ENCODE measurements around the gene RBMS2. TPM values are rescaled to one million over a fixed set of nuclear protein-coding genes. Genes with fewer than 3 reads are reported as not detected.
"Not testable (repeated sequence)": the region's sequence is repeated elsewhere in the genome, so short reads cannot be mapped to it uniquely, and the experiment has no call there.

The RBMS2 gene
- total and polyA plus RNA-seq, 10 of the 15 experiments (the other 5 are each of a cell fraction or from before 2014, with no cell fraction given): 0.56 to 7.1 (median 2.4) TPM

DNA sequence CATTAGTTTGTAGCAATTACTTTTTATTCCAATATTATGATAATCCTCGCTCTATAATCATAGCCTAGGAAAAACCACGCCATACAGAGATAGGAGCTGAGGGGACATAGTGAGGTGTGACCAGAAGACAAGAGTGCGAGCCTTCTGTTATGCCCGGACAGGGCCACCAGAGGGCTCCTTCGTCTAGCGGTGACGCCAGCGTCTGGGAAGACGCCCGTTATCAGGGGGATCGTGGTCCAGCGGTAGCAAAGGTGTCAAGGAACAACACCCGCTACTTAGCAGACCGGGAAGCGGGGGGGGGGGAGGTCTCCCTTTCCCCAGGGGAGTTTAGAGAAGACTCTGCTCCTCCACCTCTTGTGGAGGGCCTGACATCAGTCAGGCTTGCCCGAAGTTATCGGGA is 24.9 kb upstream of the RBMS2 start:
- ChIA-PET CTCF (interaction anchor here (1.2 to 1.6 kb wide), 4 partner anchors 12 to 76 kb away, joined by 3 to 5 read pairs (median 3); no protein-coding TSS in a partner anchor), RAD21 (ENCODE audit: unreplicated experiment) (interaction anchor here (1.2 kb wide), 2 partner anchors 140 to 305 kb away, joined by 3 to 4 read pairs; no protein-coding TSS in a partner anchor), SMC1A (ENCODE audit: uncharacterized antibody, unreplicated experiment) (interaction anchor here (1.0 to 1.2 kb wide), 3 partner anchors 23 to 758 kb away, joined by 3 to 4 read pairs (median 3); partner anchors contain the start of gene ZC3H10)
- intact Hi-C loops (cut with micrococcal nuclease; ENCODE audit: unreplicated experiment); H4K20me1 ChIP-seq (ENCODE audit: control insufficient read depth, insufficient read depth); BruUV-seq (replicated peaks); H3K4me1 ChIP-seq (ENCODE audit: control insufficient read depth, insufficient read depth, low read length); H3K27ac ChIP-seq (ENCODE audit: control insufficient read depth, insufficient read depth); FAIRE-seq; H3K79me2 ChIP-seq (ENCODE audit: control insufficient read depth, insufficient read depth, low read length); H3K36me3 ChIP-seq (ENCODE audit: control insufficient read depth in 2 of 2, insufficient read depth in 2 of 2, low read length in 1 of 2); H3K9ac ChIP-seq (ENCODE audit: control insufficient read depth, insufficient read depth, low read length); H3K9me3 ChIP-seq (replicated peaks; ENCODE audit: control insufficient read depth, insufficient read depth, low read length); DNase-seq (ENCODE audit: low read depth, low spot score); H3K27me3 ChIP-seq (replicated peaks in 1 of 2; ENCODE audit: control insufficient read depth in 2 of 2, insufficient read depth in 2 of 2, low read length in 1 of 2); POLR2A ChIA-PET; ATAC-seq; H3K4me3 ChIP-seq; in situ Hi-C loops (cut with MboI); H2AFZ ChIP-seq (ENCODE audit: control insufficient read depth, low read depth, low read length); H3K4me2 ChIP-seq (ENCODE audit: control insufficient read depth, insufficient read depth): not testable (repeated sequence)
- WGBS (ENCODE audit: insufficient coverage, insufficient replicate concordance, low lambda C conversion rate, missing lambda C conversion rate): 15% methylated on average over 14 of the region's 17 CpGs
- peak; percentile 34; the same call in 1 of the 2 replicates for TF ChIP-seq RAD21 (IDR thresholded peaks at IDR 0.05; ENCODE audit: insufficient read depth, low read depth, low read length)
- TF ChIP-seq CREM (IDR thresholded peaks at IDR 0.05; ENCODE audit: low read depth): peak; percentile 37; the same call in 1 of the 2 replicates
- TF ChIP-seq, protein P1, sequence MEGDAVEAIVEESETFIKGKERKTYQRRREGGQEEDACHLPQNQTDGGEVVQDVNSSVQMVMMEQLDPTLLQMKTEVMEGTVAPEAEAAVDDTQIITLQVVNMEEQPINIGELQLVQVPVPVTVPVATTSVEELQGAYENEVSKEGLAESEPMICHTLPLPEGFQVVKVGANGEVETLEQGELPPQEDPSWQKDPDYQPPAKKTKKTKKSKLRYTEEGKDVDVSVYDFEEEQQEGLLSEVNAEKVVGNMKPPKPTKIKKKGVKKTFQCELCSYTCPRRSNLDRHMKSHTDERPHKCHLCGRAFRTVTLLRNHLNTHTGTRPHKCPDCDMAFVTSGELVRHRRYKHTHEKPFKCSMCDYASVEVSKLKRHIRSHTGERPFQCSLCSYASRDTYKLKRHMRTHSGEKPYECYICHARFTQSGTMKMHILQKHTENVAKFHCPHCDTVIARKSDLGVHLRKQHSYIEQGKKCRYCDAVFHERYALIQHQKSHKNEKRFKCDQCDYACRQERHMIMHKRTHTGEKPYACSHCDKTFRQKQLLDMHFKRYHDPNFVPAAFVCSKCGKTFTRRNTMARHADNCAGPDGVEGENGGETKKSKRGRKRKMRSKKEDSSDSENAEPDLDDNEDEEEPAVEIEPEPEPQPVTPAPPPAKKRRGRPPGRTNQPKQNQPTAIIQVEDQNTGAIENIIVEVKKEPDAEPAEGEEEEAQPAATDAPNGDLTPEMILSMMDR (IDR thresholded peaks at IDR 0.05 in 2 of 3, conservative IDR thresholded peaks at IDR 0.05 in 1 of 3; ENCODE audit: control insufficient read depth in 2 of 3, extremely low read depth in 1 of 3, insufficient read depth in 1 of 3, low read depth in 3 of 3, low read length in 3 of 3): peak; percentile 20 to 38 (median 24); a peak in 3 of 6 replicates

- DNase-seq (ENCODE audit: low read depth, low spot score); RAD21 ChIA-PET (ENCODE audit: unreplicated experiment); H3K4me2 ChIP-seq (ENCODE audit: control insufficient read depth, insufficient read depth); SMC1A ChIA-PET (ENCODE audit: uncharacterized antibody, unreplicated experiment); H3K9me3 ChIP-seq (replicated peaks; ENCODE audit: control insufficient read depth, insufficient read depth, low read length); H3K27ac ChIP-seq (ENCODE audit: control insufficient read depth, insufficient read depth); H2AFZ ChIP-seq (ENCODE audit: control insufficient read depth, low read depth, low read length); CTCF ChIA-PET; H3K4me1 ChIP-seq (ENCODE audit: control insufficient read depth, insufficient read depth, low read length); in situ Hi-C loops (cut with MboI); H3K79me2 ChIP-seq (ENCODE audit: control insufficient read depth, insufficient read depth, low read length); H3K27me3 ChIP-seq (replicated peaks in 1 of 2; ENCODE audit: control insufficient read depth in 2 of 2, insufficient read depth in 2 of 2, low read length in 1 of 2); BruUV-seq (replicated peaks); POLR2A ChIA-PET; H3K4me3 ChIP-seq; H4K20me1 ChIP-seq (ENCODE audit: control insufficient read depth, insufficient read depth); H3K36me3 ChIP-seq (ENCODE audit: control insufficient read depth in 2 of 2, insufficient read depth in 2 of 2, low read length in 1 of 2); ATAC-seq; H3K9ac ChIP-seq (ENCODE audit: control insufficient read depth, insufficient read depth, low read length); FAIRE-seq: not testable (repeated sequence)
- WGBS (ENCODE audit: insufficient coverage, insufficient replicate concordance, low lambda C conversion rate, missing lambda C conversion rate): 56% methylated on average over 14 of the region's 14 CpGs
- intact Hi-C loops (cut with micrococcal nuclease; ENCODE audit: unreplicated experiment): loop anchor here (2.0 kb wide), 1 partner anchor 306 kb away; no protein-coding TSS in a partner anchor
Measured at GRCh38 chr12:56498126-56498902, 23.3 kb upstream of the RBMS2 start.

- H3K9ac ChIP-seq (ENCODE audit: control insufficient read depth, insufficient read depth, low read length); H3K4me1 ChIP-seq (ENCODE audit: control insufficient read depth, insufficient read depth, low read length); BruUV-seq (replicated peaks); DNase-seq (ENCODE audit: low read depth, low spot score); POLR2A ChIA-PET; H3K9me3 ChIP-seq (replicated peaks; ENCODE audit: control insufficient read depth, insufficient read depth, low read length); H3K36me3 ChIP-seq (ENCODE audit: control insufficient read depth in 2 of 2, insufficient read depth in 2 of 2, low read length in 1 of 2); H2AFZ ChIP-seq (ENCODE audit: control insufficient read depth, low read depth, low read length); H3K27ac ChIP-seq (ENCODE audit: control insufficient read depth, insufficient read depth); in situ Hi-C loops (cut with MboI); H3K79me2 ChIP-seq (ENCODE audit: control insufficient read depth, insufficient read depth, low read length); RAD21 ChIA-PET (ENCODE audit: unreplicated experiment); H3K4me3 ChIP-seq; SMC1A ChIA-PET (ENCODE audit: uncharacterized antibody, unreplicated experiment); FAIRE-seq; ATAC-seq; H3K4me2 ChIP-seq (ENCODE audit: control insufficient read depth, insufficient read depth); H4K20me1 ChIP-seq (ENCODE audit: control insufficient read depth, insufficient read depth); H3K27me3 ChIP-seq (replicated peaks in 1 of 2; ENCODE audit: control insufficient read depth in 2 of 2, insufficient read depth in 2 of 2, low read length in 1 of 2): not testable (repeated sequence)
- WGBS (ENCODE audit: insufficient coverage, insufficient replicate concordance, low lambda C conversion rate, missing lambda C conversion rate): 49% methylated on average over 9 of the region's 9 CpGs
- intact Hi-C loops (cut with micrococcal nuclease; ENCODE audit: unreplicated experiment): loop anchor here (2.0 kb wide), 1 partner anchor 307 kb away; no protein-coding TSS in a partner anchor
- CTCF ChIA-PET: interaction anchor here (0.6 kb wide), 1 partner anchor 657 kb away, joined by 4 read pairs; no protein-coding TSS in a partner anchor
Measured at GRCh38 chr12:56499452-56499851, 22.2 kb upstream of the RBMS2 start.
